Activated T-cell treated with anti-CD3 and anti-CD28 coated beads, Interleukin-2, amount 50 U/mL, for 24 hours (primary cell): ENCODE results near the gene ERBIN.
"Not testable (repeated sequence)": the region's sequence is repeated elsewhere in the genome, so short reads cannot be mapped to it uniquely, and the experiment has no call there.

Experiments used
- DNase-seq: peaks from one replicate; pipeline ENCODE4 v3.0.0-alpha.2; 2020
- H3K27ac Mint-ChIP-seq: 2 replicates; pipeline ENCODE4 v1.8.0; 2020; ENCODE audit warnings: mild to moderate bottlenecking, mixed read lengths
- H3K27me3 Mint-ChIP-seq: 2 replicates; pipeline ENCODE4 v1.8.0; 2020; ENCODE audit warnings: mixed read lengths
- H3K36me3 Mint-ChIP-seq: 2 replicates; pipeline ENCODE4 v1.8.0; 2020; ENCODE audit warnings: low read depth, mixed read lengths
- H3K4me1 Mint-ChIP-seq: 2 replicates; pipeline ENCODE4 v1.8.0; 2020; ENCODE audit warnings: low read depth, mixed read lengths
- H3K4me3 Mint-ChIP-seq: 2 replicates; pipeline ENCODE4 v1.8.0; 2020; ENCODE audit warnings: mild to moderate bottlenecking, moderate library complexity, mixed read lengths
- H3K9me3 Mint-ChIP-seq: 2 replicates; pipeline ENCODE4 v1.8.0; 2020; ENCODE audit warnings: mixed read lengths

The ERBIN gene

DNA sequence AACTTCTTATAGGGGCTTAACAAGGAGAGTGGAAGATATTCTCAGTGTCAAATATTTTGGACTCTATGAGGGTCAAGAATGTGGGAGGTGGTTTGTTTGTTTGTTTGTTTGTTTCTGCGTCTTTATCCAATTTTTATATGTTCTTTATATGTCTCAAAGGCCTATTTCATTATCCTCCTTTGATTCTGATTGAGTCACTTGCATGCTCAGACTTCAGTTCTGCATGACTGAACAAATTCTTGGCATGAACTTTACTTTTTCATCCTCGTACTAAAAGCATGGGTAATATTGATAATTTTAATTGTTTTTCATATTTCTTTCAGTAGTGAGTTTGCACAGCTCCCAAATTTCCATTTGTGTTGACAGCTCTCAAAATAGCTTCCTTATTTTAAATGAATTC lies 19.2 kb upstream of the ERBIN start:
- Mint-ChIP-seq H3K9me3 (no peaks in the 10 kb centered on the region), H3K4me3 (no peak overlapping the region), H3K27me3 (no peaks in the 10 kb centered on the region), H3K4me1 (peaks cover 2% of the 10 kb centered on the region), H3K27ac (no peak overlapping the region), H3K36me3 (no peaks in the 10 kb centered on the region)
- no peak for DNase-seq

DNA sequence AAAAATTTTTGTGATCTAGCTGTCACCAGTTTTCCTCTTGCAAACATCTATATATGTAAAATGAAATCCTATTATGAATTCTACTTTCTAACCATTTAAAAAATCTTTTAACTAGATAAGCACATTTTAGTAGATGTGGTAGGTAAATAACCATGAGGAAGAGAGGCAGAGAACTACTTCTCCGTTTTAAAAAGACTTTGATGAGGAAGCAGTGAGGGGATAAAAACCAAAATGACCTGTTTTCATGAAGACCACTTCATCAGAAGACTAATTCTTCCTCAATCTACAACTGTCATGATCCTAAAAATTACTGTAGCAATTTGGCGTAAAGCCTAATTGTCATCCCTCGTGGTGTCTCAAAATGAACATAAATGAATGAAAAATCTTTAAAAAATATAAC lies 15.7 kb upstream of the ERBIN start:
- no peaks in the 10 kb centered on the region for H3K27me3 Mint-ChIP-seq
- H3K4me1 Mint-ChIP-seq, result peaks cover 6% of the 10 kb centered on the region
- no peak overlapping the region for H3K4me3 Mint-ChIP-seq
- no peak for DNase-seq
- no peaks in the 10 kb centered on the region for H3K9me3 Mint-ChIP-seq
- no peaks in the 10 kb centered on the region for H3K36me3 Mint-ChIP-seq
- no peak overlapping the region for H3K27ac Mint-ChIP-seq

DNA sequence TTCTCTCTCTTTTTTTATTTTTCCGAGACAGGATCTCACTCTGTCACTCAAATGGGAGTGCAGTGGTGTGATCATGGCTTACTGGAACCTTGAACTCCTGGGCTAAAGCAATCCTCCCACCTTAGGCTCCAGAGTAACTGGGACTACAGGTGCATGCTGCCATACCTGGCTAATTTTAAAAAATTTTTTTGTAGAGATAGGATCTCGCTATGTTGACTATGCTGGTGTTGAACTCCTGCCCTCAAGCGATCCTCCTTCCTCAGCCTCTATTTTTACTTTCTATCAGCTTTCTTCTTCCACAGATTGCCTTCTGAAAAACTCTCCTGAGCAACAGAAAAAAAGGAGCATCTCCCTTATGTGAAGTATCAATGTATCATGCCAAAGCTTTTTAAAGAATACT lies 14.1 kb upstream of the ERBIN start:
- H3K36me3 Mint-ChIP-seq, result no peaks in the 10 kb centered on the region

DNA sequence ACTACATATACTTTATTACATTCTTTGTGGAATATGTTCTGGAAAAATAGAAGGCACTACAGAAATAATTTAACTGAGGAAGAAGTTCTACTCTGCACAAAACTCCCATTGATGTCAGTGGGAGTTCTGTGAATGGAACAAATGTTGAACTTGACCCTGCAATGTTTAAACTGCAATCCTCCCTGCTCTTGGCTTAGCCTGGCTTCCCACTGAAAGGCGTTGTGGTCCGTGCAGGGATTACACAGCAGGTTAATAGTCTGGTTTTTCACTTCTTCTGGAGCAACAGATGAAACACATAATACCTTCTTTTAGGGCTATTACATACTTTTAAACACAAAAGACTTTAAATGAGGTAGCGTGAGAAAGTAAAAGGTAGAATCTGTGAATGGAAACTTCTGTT lies 12.9 kb upstream of the ERBIN start:
- DNase-seq, result no peak
- H3K27ac Mint-ChIP-seq, result no peak overlapping the region
- no peaks in the 10 kb centered on the region for H3K36me3 Mint-ChIP-seq
- H3K4me1 Mint-ChIP-seq, result peaks cover 6% of the 10 kb centered on the region
- no peaks in the 10 kb centered on the region for H3K9me3 Mint-ChIP-seq
- H3K27me3 Mint-ChIP-seq, result no peaks in the 10 kb centered on the region
- no peak overlapping the region for H3K4me3 Mint-ChIP-seq

More for the DNA sequence above, 14.1 kb upstream of the ERBIN start:
- Mint-ChIP-seq H3K4me1 (peaks cover 6% of the 10 kb centered on the region), H3K27ac (no peak overlapping the region), H3K27me3 (no peaks in the 10 kb centered on the region), H3K9me3 (no peaks in the 10 kb centered on the region), H3K4me3 (no peak overlapping the region)
- DNase-seq, result no peak

DNA sequence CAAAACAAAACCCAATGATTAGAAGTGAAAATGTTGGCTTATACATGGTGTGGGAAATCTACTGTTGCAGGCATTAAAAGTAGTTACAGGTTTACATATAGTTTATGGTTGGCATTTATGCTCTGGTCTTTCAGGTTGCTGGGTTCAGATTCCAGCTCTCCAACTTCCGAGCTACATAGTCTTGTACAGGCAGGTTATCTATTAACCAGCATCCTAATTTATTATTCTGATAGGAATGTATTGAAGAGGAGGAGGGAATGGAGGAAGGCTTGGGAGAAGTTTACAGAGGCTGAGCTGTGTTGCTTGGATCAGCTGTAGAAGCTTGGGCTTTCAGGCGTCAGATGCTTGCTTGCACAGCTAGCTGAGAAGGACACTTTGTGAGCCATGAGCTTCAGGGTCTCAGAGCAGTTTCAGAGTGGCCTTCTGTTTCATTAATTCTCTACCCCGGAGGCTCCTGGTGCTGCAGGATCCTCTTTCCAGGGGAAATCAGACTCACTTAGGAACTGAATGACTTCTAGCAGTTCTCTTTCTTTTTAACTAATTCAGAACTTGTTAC lies 11.7 kb upstream of the ERBIN start:
- H3K4me1 Mint-ChIP-seq, result peaks cover 6% of the 10 kb centered on the region
- no peaks in the 10 kb centered on the region for H3K9me3 Mint-ChIP-seq
- no peak for DNase-seq
- no peaks in the 10 kb centered on the region for H3K27me3 Mint-ChIP-seq
- H3K27ac Mint-ChIP-seq, result no peak overlapping the region
- no peaks in the 10 kb centered on the region for H3K36me3 Mint-ChIP-seq
- no peak overlapping the region for H3K4me3 Mint-ChIP-seq

DNA sequence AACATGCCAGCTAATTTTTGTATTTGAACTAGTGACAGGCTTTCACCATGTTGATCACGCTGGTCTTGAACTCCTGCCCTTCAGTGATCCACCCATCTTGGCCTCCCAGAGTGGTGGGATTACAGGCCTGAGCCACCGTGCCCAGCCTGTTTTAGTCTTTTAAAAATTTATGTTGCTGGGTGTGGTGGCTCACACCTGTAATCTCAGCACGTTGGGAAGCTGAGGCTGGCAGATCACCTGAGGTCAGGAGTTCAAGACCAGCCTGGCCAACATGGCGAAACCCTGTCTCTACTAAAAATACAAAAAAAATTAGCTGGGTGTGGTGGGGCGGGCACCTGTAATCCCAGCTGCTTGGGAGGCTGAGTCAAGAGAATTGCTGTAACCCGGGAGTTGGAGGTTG lies 10.7 kb upstream of the ERBIN start:
- not testable (repeated sequence) for H3K27ac Mint-ChIP-seq, H3K27me3 Mint-ChIP-seq, DNase-seq, H3K4me3 Mint-ChIP-seq, H3K4me1 Mint-ChIP-seq, H3K36me3 Mint-ChIP-seq, H3K9me3 Mint-ChIP-seq

DNA sequence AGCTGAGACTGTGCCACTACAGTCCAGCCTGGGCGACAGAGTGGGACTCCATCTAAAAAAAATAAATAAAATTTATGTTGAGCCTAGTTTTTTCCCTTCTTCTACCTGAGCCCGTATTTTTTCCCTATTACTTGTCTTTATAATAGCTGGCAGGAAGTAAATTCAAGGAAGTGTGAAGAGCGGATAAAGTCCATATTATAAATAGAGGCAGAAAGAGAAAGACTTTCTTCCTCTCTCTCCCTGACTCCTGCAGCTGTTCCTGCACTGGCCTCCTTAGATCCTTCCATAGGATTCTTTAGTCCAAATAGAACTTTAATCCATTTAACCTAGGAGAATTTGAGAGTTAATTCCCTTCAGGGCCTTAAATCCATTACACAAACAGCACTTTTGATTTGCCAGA lies 10.3 kb upstream of the ERBIN start:
- Mint-ChIP-seq H3K9me3 (no peaks in the 10 kb centered on the region), H3K27ac (no peak overlapping the region), H3K27me3 (no peaks in the 10 kb centered on the region), H3K4me3 (no peak overlapping the region), H3K36me3 (no peaks in the 10 kb centered on the region), H3K4me1 (peaks cover 4% of the 10 kb centered on the region)
- no peak for DNase-seq

DNA sequence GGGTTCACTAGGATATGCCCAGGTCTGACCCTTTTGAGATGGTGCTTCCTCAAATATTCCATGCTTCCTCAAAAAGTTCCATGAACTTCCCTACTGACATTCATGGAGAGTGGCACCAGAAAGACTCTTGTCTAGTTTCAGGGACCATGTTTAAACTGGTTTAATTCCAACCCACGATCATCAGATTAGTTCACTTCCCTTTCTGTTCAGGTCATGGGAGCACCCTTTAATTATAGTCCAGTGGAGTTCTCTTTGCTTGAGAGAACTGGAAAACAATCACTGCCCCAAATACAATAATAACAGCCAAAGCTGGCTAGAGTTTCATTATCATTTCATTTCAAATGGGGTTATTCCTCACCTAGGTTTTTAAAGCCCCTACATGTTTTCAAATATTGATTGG lies 9.7 kb upstream of the ERBIN start:
- H3K9me3 Mint-ChIP-seq, result no peaks in the 10 kb centered on the region
- H3K4me3 Mint-ChIP-seq, result no peak overlapping the region
- no peak overlapping the region for H3K27ac Mint-ChIP-seq
- peaks cover 4% of the 10 kb centered on the region for H3K4me1 Mint-ChIP-seq
- no peaks in the 10 kb centered on the region for H3K36me3 Mint-ChIP-seq
- no peak for DNase-seq
- no peaks in the 10 kb centered on the region for H3K27me3 Mint-ChIP-seq

DNA sequence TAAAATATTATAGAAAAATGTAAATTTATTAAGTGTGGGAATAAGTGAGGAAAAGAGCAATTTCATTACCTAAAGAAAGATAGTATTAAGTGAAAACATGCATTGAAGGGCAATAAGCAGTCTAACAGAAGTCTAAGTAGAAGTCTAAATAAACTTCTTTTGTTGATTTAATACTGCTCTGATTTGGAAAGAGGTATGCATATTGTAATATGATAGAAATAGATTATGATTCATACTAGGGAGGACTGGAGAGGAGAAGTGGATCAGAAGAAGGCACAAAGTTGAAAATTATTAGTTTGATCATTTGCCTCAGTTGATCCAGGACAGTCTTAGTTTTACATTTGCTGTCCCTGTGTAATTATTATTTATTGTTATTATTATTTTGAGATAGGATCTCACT lies 6.6 kb upstream of the ERBIN start:
- no peaks in the 10 kb centered on the region for H3K27me3 Mint-ChIP-seq
- DNase-seq, result no peak
- peaks cover 12% of the 10 kb centered on the region for H3K4me1 Mint-ChIP-seq
- H3K27ac Mint-ChIP-seq, result no peak overlapping the region
- H3K36me3 Mint-ChIP-seq, result no peaks in the 10 kb centered on the region
- no peaks in the 10 kb centered on the region for H3K9me3 Mint-ChIP-seq
- H3K4me3 Mint-ChIP-seq, result no peak overlapping the region

DNA sequence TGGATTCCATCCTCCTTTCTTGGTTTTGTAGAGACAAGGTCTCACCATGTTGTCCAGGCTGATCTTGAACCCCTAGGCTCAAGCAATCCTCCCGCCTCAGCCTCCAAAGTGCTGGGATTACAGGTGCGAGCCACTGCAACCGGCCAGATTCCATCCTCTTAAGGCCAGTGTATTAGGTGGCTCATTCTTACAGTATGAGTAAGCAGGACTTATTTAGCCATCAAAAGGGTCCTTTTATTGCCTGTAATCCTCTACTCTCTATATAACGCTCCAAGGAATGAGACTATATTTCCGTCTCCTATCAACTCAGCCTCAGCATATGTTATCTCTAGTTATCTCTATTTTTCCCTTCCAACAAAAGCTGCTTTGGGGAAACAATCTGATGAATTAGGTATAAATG lies 3.0 kb upstream of the ERBIN start:
- Mint-ChIP-seq H3K9me3 (no peaks in the 10 kb centered on the region), H3K36me3 (peaks cover 22% of the 10 kb centered on the region), H3K4me1 (peaks cover 15% of the 10 kb centered on the region), H3K27me3 (no peaks in the 10 kb centered on the region), H3K27ac (no peak overlapping the region), H3K4me3 (no peak overlapping the region)
- DNase-seq, result no peak

DNA sequence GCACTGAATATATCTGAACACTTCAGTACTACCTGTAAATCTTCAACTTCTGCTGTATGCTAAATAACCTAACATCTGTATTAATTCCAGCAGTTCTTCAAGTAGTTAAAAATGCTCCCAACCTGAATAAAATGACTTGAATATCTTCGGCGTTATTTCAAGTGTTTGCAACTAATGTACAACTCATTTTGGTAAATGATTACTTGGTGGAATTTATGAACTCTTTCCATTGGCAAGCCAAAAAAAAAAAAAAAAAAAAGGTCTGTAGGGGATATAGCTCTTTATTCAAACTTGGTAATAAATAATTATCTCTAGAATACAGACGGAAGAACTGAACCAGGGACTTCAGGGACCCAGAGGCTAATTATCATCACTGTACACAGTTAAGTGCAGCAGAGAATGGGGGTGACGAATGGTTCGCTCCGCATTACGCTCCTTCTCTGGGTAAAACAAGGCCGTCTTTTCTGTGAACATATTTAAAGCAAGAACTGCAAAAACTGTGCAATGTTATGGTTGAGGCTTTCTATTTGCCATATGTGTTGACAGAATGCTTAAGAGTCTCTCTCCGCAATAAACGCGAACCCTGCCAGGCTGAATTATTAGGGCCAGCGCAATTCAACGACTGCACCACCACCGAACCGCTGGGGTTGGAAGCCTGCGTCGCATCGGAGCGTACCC lies 1.9 kb upstream of the ERBIN start:
- H3K4me1 Mint-ChIP-seq, result peaks cover 20% of the 10 kb centered on the region
- peak overlapping the region; percentile 79 for H3K27ac Mint-ChIP-seq
- H3K4me3 Mint-ChIP-seq, result peak overlapping the region; percentile 76

DNA sequence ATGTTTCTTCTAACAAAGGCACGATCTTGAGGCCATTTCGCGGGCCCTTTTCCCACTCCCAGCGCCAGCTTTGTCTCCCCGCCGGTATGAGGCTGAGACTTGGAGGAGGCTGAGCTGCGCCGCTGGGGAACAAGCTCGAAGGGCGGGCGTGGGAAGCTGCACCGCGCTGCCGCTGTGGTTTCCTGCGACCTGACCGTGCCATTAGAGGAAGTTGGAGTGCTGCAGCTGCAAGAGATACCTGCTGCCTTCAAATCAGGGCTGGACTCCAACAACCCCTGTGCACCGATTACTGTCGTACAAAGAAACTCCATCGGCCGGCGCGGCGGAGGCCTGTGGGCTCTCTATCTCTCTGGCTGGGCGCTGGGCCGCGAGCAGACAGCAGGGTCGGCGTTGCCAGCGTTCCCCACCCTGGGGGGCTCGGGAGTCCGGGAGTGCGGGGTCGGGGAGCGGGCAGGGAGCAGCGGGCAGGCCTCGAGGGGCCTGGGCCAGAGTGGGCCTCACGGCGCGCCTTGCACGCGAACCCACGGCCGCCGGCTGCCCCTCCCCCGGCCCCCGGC lies 1.3 kb upstream of the ERBIN start:
- H3K27ac Mint-ChIP-seq, result peak overlapping the region; percentile 79
- DNase-seq, result peak; percentile 83
- peaks cover 26% of the 10 kb centered on the region for H3K36me3 Mint-ChIP-seq
- peaks cover 26% of the 10 kb centered on the region for H3K4me1 Mint-ChIP-seq
- H3K4me3 Mint-ChIP-seq, result peak overlapping the region; percentile 76
- H3K27me3 Mint-ChIP-seq, result no peaks in the 10 kb centered on the region
- H3K9me3 Mint-ChIP-seq, result no peaks in the 10 kb centered on the region

More for the DNA sequence above, 1.9 kb upstream of the ERBIN start:
- H3K36me3 Mint-ChIP-seq, result peaks cover 22% of the 10 kb centered on the region
- DNase-seq, result no peak
- no peaks in the 10 kb centered on the region for H3K27me3 Mint-ChIP-seq
- no peaks in the 10 kb centered on the region for H3K9me3 Mint-ChIP-seq

DNA sequence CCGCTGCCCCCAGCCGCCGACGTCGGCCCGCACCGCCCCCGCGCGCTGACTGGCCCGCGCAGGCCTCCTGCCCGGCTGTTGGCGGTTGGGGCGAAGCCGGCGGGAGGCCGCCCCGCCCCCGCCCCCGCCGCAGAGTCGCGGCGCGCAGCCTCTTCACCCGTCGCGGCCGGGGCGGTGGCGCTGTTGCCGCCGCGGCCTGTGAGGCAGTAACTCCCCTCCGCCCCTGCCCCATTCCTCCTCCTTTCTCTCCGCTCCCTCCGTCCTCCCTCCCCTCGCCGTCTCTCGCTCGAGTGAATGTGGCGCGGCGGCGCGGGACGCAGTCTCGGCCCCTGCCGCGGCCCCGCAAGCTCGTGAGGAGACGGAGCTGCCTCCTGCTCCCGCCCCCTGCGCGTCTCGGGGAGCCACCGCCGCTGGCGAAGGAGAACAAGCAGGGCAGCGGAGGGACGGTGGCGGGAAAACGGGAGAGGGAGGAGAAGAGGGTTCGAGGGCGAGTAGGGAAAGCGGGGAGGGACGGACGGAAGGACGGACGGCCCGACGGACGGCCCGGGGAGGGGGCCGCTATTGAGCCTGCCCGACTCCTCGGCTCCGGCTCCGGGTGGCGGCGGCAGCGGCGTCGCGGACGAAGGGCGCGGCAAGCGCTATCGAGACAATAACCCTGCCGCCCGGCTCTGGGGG lies 637 bp upstream of the ERBIN start:
- Mint-ChIP-seq H3K27ac (peak overlapping the region; percentile 93), H3K36me3 (peaks cover 29% of the 10 kb centered on the region), H3K9me3 (no peaks in the 10 kb centered on the region), H3K4me3 (peak overlapping the region; percentile 86), H3K27me3 (no peaks in the 10 kb centered on the region), H3K4me1 (peaks cover 32% of the 10 kb centered on the region)
- peak; percentile 86 for DNase-seq

DNA sequence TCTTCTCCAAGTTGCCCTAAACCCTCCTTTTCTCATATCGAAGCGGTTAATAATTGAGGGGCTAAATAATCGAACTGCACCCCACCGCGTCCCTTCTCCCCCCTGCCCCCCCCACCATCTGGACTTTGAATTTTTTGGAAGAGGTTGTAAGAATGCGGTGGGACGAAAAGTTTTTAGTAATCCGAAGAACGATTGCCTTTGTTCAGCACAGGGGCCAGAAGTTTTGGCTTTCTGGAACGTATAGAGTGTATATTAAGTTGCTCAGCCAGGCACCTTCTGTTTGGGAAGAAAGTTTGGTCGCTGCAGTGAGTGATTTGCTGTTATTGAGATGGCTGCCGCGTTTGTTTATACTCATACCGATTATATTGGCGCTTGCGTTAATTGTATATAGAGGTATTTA lies 518 bp downstream of the ERBIN start:
- Mint-ChIP-seq H3K9me3 (no peaks in the 10 kb centered on the region), H3K27me3 (no peaks in the 10 kb centered on the region), H3K4me3 (peak overlapping the region; percentile 92), H3K27ac (peak overlapping the region; percentile 97), H3K4me1 (peaks cover 39% of the 10 kb centered on the region), H3K36me3 (peaks cover 33% of the 10 kb centered on the region)
- no peak for DNase-seq
